GM23248 (cell line): ENCODE measurements around the gene ZNF415.

ENCODE experiments used
- EZH2 ChIP-seq: fragments of 200-600 bp; sonication (generic); IDR thresholded peaks from 2 replicates; pipeline ENCODE4 v1.6.1; 2018; ENCODE audit warnings: antibody characterized with exemption, mild to moderate bottlenecking; ENCODE audit not compliant: insufficient read depth, poor library complexity, severe bottlenecking
- EZH2phosphoT487 ChIP-seq: fragments of 200-600 bp; sonication (generic); IDR thresholded peaks from 2 replicates; pipeline ENCODE4 v1.6.1; 2018; ENCODE audit warnings: antibody characterized with exemption, moderate library complexity, mild to moderate bottlenecking, low read depth; ENCODE audit not compliant: insufficient read depth

DNA sequence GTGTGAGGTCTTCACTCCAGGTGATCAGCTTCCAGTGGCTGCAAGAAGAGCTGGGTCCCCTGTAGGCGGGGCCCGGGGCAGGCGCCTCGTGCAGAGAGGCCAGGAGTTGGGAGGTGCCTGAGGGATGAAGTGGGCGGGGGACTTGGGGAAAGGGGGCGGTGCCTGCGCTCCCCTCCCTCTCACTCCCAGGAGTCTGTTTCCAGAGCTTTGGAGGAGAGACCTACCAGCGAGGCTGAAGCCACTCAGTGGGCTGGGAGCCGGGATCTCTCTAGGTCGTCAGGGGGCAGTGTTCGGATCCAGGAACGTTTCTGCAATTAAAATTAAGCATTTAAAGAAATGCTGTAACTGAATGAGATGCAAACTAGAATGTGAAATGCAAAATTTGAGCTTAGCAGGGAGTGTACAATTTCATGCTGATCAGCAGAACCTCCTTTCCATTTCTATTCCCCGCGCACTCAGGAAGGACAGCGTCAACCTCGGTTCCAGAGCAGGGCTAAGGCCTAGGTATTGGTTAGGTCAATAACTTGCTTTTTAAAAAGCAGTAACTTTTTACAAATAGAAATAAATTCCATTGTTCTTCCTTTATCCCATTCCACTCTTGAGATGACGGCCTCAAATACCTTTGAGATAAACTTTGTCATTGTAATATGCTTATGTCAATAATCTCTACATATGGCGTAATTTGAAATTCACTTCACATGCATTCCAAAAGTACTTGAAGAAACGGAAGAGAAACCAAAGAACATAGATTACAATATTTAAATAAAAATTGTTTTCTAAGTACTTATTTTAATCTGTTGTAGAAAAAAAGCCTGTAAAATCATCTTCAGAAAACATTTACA, 41.1 kb downstream of the ZNF415 start:
- TF ChIP-seq EZH2 (no peak), EZH2phosphoT487 (no peak)
